Glomerular endothelial cell (primary cell): ENCODE measurements around the gene MICAL2. TPM values are rescaled to one million over a fixed set of nuclear protein-coding genes. Genes with fewer than 3 reads are reported as not detected.

ENCODE experiments used
- DNase-seq: peaks from one replicate; pipeline ENCODE4 v3.0.0-alpha.2; 2011; ENCODE audit warnings: low read depth, low spot score; ENCODE audit errors: extremely low read depth
- total RNA-seq: library from RNA; depleted of rRNA; stranded (reverse); fragments of >200 nt; gene quantifications from 2 replicates; pipeline ENCODE4 v1.2.3, GENCODE V29; 2015

The MICAL2 gene
- total RNA-seq, 1 donor from 2014 or later = 252 TPM

GRCh38 chr11:12116425-12117032, 6.1 kb downstream of the MICAL2 start:
- no peak for DNase-seq

DNA sequence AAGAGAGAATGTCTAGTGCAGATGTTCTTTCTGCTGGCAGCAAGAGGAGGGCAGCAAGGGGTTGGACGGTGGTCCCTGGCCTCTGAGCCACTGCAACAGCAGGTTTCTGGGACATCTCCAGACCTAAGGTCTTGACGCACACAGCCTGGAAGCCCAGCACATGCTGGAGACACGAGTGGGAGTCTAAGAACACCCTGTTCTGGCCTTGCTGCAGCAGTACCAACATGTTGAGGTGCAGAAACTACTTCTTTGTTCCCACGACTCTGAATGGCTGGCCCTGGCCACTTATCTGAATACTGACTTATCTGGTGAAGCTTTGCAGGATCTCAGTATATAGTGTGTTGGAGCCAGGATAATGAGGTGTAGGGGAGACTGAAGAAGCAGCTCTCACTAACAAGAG, 6.8 kb downstream of the MICAL2 start:
- no peak for DNase-seq

DNA sequence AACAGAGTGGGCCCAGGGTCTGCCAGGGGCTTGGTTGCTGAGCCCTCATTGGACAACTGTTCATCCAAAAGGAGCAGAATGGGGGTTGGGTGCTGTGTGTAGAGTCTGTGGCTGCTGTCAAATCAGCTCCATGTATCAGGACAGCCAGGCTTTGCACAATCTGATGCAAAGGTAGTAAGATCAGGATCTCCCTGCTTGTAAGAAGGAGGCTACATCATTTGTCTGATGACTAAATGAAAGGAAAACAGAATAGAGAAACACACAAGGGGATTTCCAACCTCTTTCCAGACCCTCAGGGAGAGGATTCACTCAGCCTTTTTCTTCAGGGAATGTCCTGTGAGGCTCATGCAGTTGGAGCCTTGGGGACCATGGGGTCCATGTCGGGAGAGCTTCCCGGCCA, 7.2 kb downstream of the MICAL2 start:
- no peak for DNase-seq

GRCh38 chr11:12118949-12119348, 8.6 kb downstream of the MICAL2 start:
- DNase-seq = no peak

DNA sequence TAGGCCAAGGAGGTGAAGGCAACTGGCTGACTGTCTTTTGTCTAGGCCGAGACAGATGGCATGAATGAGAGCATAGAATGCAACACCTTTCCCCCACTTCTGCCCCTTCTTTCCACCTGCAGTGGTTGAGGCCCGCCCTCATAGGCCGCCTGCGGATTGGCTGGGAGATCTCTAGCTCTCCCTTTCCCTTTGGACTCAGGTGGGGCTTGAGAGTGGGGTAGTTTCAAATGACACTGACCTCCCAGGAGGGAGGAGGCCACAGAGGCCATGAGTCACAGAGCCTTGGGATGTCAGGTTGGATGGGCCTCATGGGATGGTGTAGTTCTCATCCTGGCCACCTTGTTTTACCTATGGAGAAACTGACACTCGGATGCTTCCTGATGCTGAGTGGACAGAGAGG, 9.1 kb downstream of the MICAL2 start:
- no peak for DNase-seq

- DNase-seq = no peak
These were observed 9.9 kb downstream of the MICAL2 start for GRCh38 chr11:12120031-12121008.

DNA sequence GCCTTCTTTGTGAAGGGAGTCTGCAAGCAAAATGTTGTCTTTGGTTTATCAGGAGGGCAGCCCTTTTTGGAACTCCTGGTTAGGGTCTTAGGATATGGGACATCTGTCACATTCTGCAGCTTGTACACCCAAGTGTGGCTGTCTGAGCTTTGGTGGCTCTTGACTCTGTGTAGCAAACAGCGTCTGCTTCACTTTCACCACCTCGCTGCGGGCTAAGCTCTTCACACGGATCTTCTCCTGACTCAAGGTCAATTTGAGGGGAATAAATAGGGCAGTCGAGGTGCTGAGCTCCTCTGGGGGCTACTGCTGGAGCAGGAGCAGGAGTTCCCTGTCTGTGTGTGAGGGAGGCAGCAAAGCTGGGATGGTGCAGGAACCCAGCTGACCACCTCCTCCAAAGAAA, 10.6 kb downstream of the MICAL2 start:
- DNase-seq = no peak

DNA sequence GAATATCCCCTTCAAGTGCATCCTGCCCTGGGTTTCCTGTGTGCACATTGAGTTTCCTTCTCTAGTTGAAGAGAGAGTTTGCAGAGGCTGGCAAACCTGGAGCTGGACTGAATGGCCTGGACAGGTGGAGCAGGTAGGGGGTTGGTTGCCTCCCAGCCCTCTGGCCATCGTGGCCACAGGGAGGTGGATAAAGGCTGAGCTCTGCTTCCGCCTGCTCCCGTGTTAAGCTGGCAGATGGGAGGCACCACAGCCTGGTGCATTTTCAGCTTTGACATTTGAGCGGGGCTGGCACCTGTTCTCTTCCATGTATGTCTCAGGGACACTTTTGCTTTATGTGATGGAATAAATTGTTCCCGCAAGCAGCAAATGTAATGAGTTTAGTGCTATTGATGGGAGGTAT, 11.1 kb downstream of the MICAL2 start:
- no peak for DNase-seq

GRCh38 chr11:12122083-12122482, 11.7 kb downstream of the MICAL2 start:
- no peak for DNase-seq

GRCh38 chr11:12123273-12123672, 12.9 kb downstream of the MICAL2 start:
- no peak for DNase-seq

DNA sequence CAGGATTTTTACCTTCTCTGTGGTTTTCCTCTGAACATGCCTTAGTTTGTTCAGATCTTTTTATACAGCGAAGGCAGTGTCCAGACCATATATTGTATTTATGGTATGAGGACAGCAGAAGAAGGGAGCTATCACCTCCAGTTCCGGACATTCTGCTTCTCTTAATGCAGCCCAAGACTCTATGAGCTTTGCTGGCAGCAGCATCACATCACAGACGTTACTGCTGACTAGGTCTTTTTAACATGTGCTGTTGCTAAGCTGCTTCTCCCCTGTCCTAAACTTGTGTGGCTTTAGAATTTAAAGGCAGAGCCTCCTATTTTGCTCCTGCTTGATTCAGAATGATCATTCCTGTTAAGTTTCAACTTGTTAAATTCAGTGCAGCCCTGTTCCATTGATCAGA, 13.4 kb downstream of the MICAL2 start:
- DNase-seq = no peak

- DNase-seq = no peak
These were observed 13.9 kb downstream of the MICAL2 start for GRCh38 chr11:12124306-12124705.

DNA sequence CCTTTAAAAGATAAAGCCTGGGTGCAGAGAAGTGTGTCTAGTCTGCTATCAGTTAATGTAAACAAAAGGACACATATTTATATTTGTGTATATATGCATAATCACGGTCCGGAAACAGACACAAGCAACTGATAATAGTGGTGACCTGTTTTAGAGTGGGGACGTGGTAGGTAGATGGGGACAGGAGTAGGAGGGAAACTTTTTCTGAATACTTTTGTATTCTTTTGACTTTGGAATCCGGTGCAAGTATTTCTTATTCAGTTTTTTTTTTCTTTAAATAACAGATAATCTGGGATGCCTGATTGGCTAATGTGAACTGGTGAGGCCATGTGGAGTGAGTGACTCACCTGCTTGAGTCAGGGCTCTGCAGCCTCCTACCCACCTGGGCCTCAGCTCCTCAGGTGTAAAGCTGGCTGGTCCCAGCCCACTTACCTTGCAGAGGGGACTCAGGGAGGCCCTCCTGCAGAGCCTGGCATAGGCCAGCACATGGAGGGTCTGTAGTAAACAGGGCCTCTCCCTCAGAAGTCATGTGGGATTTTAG, 15.3 kb downstream of the MICAL2 start:
- no peak for DNase-seq

GRCh38 chr11:12126344-12127019, 16.1 kb downstream of the MICAL2 start:
- DNase-seq = no peak

- DNase-seq = no peak
These were observed 17.0 kb downstream of the MICAL2 start for GRCh38 chr11:12127206-12127898.

GRCh38 chr11:12128301-12128751, 17.9 kb downstream of the MICAL2 start:
- DNase-seq = no peak

DNA sequence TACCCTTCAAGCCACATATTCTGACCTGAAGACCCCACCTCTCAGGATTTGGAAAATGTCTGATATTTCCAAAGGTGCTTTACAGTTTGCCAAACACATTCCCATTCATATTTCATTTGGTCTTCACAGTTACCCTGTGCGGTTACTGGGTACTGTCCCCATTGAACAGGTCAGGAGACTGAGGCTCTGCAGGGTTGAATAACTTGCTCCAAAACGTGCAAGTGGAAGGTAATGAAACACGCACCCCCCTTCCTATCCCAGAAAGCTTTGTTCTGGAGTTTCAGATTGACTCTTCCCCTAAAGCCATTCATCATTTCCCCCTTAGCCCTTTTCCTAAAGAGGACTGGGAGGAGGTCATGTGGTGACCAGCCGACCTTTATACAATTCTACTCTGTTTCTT, 18.8 kb downstream of the MICAL2 start:
- DNase-seq = no peak

DNA sequence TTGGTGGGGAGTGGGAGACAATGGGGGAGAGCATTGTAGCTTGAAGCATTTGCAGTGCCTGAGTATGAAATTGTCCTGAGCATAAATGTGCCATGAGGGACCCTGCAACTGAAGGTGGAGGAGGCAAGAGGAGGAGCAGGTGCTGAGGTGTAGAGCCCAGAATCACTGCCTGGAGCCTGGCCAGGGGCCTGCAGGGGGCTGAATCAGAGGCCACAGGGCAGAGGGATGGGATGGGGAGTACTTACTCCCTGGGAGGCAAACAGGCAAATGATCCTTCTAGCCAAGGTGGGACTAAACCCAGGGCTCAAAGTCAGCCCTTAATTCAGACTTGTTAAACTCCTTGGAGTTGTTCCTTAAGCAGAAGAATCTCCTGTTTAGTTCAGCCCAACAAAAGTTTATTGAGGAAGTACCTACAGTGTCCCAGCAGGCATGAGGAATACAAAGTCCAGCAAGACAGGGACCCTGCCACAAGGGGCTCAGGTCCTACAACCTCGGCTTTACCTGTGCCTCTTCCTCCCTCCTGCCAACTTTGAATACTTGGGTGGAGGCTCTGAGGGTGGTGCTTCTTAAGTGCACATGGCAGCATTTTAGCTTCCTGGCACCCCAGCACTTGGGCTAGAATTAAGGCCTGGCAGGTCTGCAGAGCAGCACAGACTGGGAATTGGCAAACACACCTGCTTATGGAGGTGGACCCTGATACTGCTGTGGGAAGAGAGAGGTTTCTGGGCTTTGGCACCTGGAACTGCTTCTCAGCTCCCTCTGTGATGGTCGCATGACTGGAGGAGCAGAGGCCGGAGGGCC, 20.0 kb downstream of the MICAL2 start:
- no peak for DNase-seq

- DNase-seq = no peak
These were observed 21.8 kb downstream of the MICAL2 start for GRCh38 chr11:12131943-12132789.
